KMS-11 (cell line): ENCODE data around the gene FAM219A.

Experiments used
- H2AFZ ChIP-seq: fragments of 200-600 bp; sonication (generic); 2 replicates; pipeline ENCODE4 v1.6.1; 2016; ENCODE audit warnings: antibody characterized with exemption, mixed run types, low read depth
- H3K27ac ChIP-seq: fragments of 200-600 bp; sonication (generic); 2 replicates; pipeline ENCODE4 v1.6.1; 2016; ENCODE audit warnings: mild to moderate bottlenecking, mixed run types
- H3K27me3 ChIP-seq: fragments of 200-600 bp; sonication (generic); 2 replicates; pipeline ENCODE4 v1.6.1; 2017; ENCODE audit warnings: mild to moderate bottlenecking, low read depth, mixed run types, moderate library complexity; ENCODE audit not compliant: insufficient read depth
- H3K36me3 ChIP-seq: fragments of 200-600 bp; sonication (generic); 2 replicates; pipeline ENCODE4 v1.6.1; 2017; ENCODE audit warnings: mild to moderate bottlenecking, mixed run types; ENCODE audit not compliant: insufficient read depth
- H3K4me1 ChIP-seq: fragments of 200-600 bp; sonication (generic); 2 replicates; pipeline ENCODE4 v1.6.1; 2016; ENCODE audit warnings: mild to moderate bottlenecking, low read depth, mixed run types; ENCODE audit not compliant: poor library complexity, severe bottlenecking
- H3K4me2 ChIP-seq: fragments of 200-600 bp; sonication (generic); 2 replicates; pipeline ENCODE4 v1.7.0; 2016; ENCODE audit warnings: mild to moderate bottlenecking, mixed run types
- H3K4me3 ChIP-seq: fragments of 200-600 bp; sonication (generic); IDR thresholded peaks from 2 replicates; pipeline ENCODE4 v1.6.1; 2017; ENCODE audit warnings: low read depth, low read length, mixed read lengths; ENCODE audit not compliant: insufficient read depth
- H3K79me2 ChIP-seq: fragments of 200-600 bp; sonication (generic); 2 replicates; pipeline ENCODE4 v1.6.1; 2016; ENCODE audit warnings: low read depth, mixed run types; ENCODE audit not compliant: insufficient read depth
- H3K9ac ChIP-seq: fragments of 200-600 bp; sonication (generic); 2 replicates; pipeline ENCODE4 v1.6.1; 2016; ENCODE audit warnings: mild to moderate bottlenecking, mixed run types
- H4K20me1 ChIP-seq: fragments of 200-600 bp; sonication (generic); 2 replicates; pipeline ENCODE4 v1.6.1; 2016; ENCODE audit warnings: mild to moderate bottlenecking, mixed run types; ENCODE audit not compliant: insufficient read depth
- TF ChIP-seq, protein P1 (sequence below): fragments of 200-600 bp; sonication (generic); conservative IDR thresholded peaks from 2 replicates; pipeline ENCODE4 v1.6.1; 2017; ENCODE audit warnings: low read depth, mild to moderate bottlenecking, antibody characterized with exemption, low read length, moderate library complexity, mixed read lengths

FAM219A gene

DNA sequence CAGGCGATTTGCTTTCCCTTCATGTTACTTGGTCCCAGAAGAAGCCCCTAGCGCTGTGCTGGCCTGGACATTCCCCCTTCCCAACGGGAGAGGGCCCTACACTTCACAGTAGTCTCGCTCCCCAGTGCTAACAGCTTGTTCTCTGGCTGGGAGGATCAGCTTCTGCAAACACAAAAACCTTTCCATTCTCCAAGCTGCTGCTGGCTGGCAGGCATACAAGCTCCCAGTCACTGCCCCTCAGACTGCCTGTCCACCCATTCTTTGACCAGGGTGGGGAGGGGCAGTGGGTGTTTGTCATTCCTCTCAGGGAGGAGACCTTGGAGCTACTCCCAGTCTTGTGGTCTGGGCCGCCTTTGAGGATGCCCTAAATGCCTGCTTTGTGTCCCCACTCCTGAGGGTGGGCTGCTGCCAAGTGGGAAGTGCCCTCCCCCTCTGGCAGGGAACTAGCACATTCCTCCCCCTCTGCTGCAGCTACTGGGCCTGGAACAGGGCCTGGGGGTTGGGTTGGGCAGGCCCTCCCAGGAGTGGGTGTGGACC is 43.6 kb upstream of the FAM219A start:
- Histone ChIP-seq H3K79me2 (no peaks in the 10 kb centered on the region), H2AFZ (no peak overlapping the region), H3K27me3 (peaks cover 5% of the 10 kb centered on the region; the same call in 1 of the 2 replicates), H4K20me1 (no peaks in the 10 kb centered on the region), H3K4me3 (no peak overlapping the region), H3K9ac (no peak overlapping the region), H3K4me2 (no peak overlapping the region), H3K4me1 (no peaks in the 10 kb centered on the region), H3K27ac (no peak overlapping the region), H3K36me3 (no peaks in the 10 kb centered on the region)
- TF ChIP-seq, protein P1, sequence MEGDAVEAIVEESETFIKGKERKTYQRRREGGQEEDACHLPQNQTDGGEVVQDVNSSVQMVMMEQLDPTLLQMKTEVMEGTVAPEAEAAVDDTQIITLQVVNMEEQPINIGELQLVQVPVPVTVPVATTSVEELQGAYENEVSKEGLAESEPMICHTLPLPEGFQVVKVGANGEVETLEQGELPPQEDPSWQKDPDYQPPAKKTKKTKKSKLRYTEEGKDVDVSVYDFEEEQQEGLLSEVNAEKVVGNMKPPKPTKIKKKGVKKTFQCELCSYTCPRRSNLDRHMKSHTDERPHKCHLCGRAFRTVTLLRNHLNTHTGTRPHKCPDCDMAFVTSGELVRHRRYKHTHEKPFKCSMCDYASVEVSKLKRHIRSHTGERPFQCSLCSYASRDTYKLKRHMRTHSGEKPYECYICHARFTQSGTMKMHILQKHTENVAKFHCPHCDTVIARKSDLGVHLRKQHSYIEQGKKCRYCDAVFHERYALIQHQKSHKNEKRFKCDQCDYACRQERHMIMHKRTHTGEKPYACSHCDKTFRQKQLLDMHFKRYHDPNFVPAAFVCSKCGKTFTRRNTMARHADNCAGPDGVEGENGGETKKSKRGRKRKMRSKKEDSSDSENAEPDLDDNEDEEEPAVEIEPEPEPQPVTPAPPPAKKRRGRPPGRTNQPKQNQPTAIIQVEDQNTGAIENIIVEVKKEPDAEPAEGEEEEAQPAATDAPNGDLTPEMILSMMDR, result no peak

DNA sequence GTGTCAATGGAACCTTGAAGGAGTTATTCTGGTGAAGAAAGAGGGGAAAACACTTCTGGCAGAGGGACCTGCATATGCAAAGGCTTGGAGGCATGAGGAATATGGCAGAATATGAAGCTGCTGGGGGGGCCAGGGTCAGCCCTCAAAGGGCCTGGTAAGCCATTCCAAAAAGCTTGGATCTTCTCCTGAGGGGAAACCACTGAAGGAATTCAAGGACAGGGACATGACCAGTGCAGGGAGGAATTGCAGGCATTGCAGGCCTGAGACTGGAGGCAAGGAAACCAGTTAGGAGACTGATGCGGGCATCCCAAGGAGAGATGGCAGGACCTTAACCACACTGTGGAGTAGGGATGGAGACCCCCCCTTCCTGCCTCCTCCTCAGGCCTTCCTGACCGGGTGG is 43.0 kb upstream of the FAM219A start:
- Histone ChIP-seq H3K79me2 (no peaks in the 10 kb centered on the region), H3K36me3 (no peaks in the 10 kb centered on the region), H3K27ac (no peak overlapping the region), H2AFZ (no peak overlapping the region), H3K27me3 (peaks cover 5% of the 10 kb centered on the region; the same call in 1 of the 2 replicates), H3K4me3 (no peak overlapping the region), H4K20me1 (no peaks in the 10 kb centered on the region), H3K4me1 (no peaks in the 10 kb centered on the region), H3K4me2 (no peak overlapping the region), H3K9ac (no peak overlapping the region)
- TF ChIP-seq, protein P1, result no peak

DNA sequence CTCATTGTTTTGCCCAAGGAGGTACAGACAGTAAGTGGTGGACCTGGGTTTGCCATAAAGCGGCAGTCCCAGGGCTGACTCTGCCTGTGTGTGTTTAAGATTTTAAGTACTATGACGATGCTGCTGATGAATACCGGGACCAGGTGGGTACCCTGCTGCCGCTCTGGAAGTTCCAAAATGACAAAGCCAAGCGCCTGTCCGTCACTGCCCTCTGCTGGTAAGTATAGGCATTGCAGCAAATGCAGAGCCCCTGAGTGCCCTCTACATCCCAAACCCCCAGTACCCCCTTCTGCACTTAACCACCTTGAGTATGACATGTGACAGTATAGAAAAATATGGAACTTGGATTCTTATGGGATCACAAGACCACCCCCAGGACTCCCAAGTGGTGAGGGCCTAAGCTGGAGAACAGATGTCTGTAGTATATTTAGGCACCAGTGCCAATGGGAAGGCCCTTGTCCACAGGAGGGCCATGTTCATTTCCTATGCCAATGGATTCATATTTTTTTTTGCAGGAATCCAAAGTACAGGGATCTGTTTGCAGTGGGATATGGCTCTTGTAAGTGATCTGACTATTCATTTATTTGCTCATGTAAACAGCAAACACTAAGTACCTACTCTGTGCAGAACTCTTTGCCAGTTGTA is 42.4 kb upstream of the FAM219A start:
- no peaks in the 10 kb centered on the region for H3K36me3 ChIP-seq
- no peak overlapping the region for H3K9ac ChIP-seq
- H4K20me1 ChIP-seq, result no peaks in the 10 kb centered on the region
- no peak overlapping the region for H2AFZ ChIP-seq
- no peak overlapping the region for H3K4me2 ChIP-seq
- H3K79me2 ChIP-seq, result no peaks in the 10 kb centered on the region
- H3K4me3 ChIP-seq, result no peak overlapping the region
- no peak overlapping the region for H3K27ac ChIP-seq
- TF ChIP-seq, protein P1, result peak; percentile 97
- H3K27me3 ChIP-seq, result peaks cover 5% of the 10 kb centered on the region; the same call in 1 of the 2 replicates
- H3K4me1 ChIP-seq, result no peaks in the 10 kb centered on the region

DNA sequence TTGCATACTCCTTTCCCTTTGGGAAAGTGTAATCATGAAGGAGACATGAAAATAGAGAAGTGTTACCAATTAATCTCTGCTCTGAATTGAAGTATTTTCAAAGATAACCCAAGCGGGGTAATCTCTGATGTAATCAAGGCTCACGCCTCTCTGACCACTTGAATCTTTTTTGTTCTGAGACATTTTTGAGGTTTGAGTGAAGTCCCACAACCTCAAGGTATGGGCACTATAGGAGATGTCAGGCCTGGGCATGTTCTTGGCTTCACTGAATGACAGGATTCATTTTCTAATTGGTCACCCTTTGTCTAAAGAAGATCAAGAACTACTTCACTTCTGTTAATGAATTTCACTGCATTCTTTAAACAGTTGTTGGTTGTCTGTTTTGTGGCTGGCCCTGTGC is 40.7 kb upstream of the FAM219A start:
- Histone ChIP-seq H3K4me2 (no peak overlapping the region), H3K79me2 (no peaks in the 10 kb centered on the region), H3K36me3 (no peaks in the 10 kb centered on the region), H4K20me1 (no peaks in the 10 kb centered on the region), H3K27me3 (peaks cover 5% of the 10 kb centered on the region; the same call in 1 of the 2 replicates), H2AFZ (no peak overlapping the region), H3K27ac (no peak overlapping the region), H3K4me1 (no peaks in the 10 kb centered on the region), H3K4me3 (no peak overlapping the region), H3K9ac (no peak overlapping the region)
- TF ChIP-seq, protein P1, result no peak
